Measurements from ENCODE around the gene ZNF584.
"Not testable (repeated sequence)": the region's sequence is repeated elsewhere in the genome, so short reads cannot be mapped to it uniquely, and the experiment has no call there.

Gene ZNF584

GRCh38 chr19:58403920-58404478 lies 4.5 kb upstream of the ZNF584 start:
- in situ Hi-C loops (cut with MboI; ENCODE audit: low sequenced_read_pairs): not testable (repeated sequence)

- in situ Hi-C loops (cut with MboI; ENCODE audit: low sequenced_read_pairs): no loop called here
These were observed 1.4 kb upstream of the ZNF584 start for GRCh38 chr19:58406818-58407657.

- in situ Hi-C loops (cut with MboI; ENCODE audit: low sequenced_read_pairs): no loop called here
These were observed 744 bp upstream of the ZNF584 start for GRCh38 chr19:58407658-58408151.

- in situ Hi-C loops (cut with MboI; ENCODE audit: low sequenced_read_pairs): no loop called here
These were observed 751 bp downstream of the ZNF584 start for GRCh38 chr19:58409010-58409790.

GRCh38 chr19:58416604-58417003 lies 8.2 kb downstream of the ZNF584 start:
- in situ Hi-C loops (cut with MboI; ENCODE audit: low sequenced_read_pairs): no loop called here

GRCh38 chr19:58417071-58417470 lies 8.6 kb downstream of the ZNF584 start:
- in situ Hi-C loops (cut with MboI; ENCODE audit: low sequenced_read_pairs): no loop called here

- in situ Hi-C loops (cut with MboI; ENCODE audit: low sequenced_read_pairs): no loop called here
These were observed 20.2 kb downstream of the ZNF584 start for GRCh38 chr19:58428617-58429016.

GRCh38 chr19:58429745-58430144 lies 21.3 kb downstream of the ZNF584 start:
- in situ Hi-C loops (cut with MboI; ENCODE audit: low sequenced_read_pairs): no loop called here

GRCh38 chr19:58434217-58434616 lies 25.8 kb downstream of the ZNF584 start:
- in situ Hi-C loops (cut with MboI; ENCODE audit: low sequenced_read_pairs): no loop called here

GRCh38 chr19:58439576-58440554 lies 31.4 kb downstream of the ZNF584 start, which contains the start of gene ZNF132:
Gene ZNF132, minus strand, starts transcription at chr19:58440153. Its CDS starts 332 bp downstream, at chr19:58439821.
- in situ Hi-C loops (cut with MboI; ENCODE audit: low sequenced_read_pairs): no loop called here

- in situ Hi-C loops (cut with MboI; ENCODE audit: low sequenced_read_pairs): no loop called here
These were observed 32.1 kb downstream of the ZNF584 start for GRCh38 chr19:58440556-58440955.

GRCh38 chr19:58442986-58443385 lies 34.5 kb downstream of the ZNF584 start:
- in situ Hi-C loops (cut with MboI; ENCODE audit: low sequenced_read_pairs): not testable (repeated sequence)

GRCh38 chr19:58448860-58449259 lies 40.4 kb downstream of the ZNF584 start:
- in situ Hi-C loops (cut with MboI; ENCODE audit: low sequenced_read_pairs): not testable (repeated sequence)

- in situ Hi-C loops (cut with MboI; ENCODE audit: low sequenced_read_pairs): not testable (repeated sequence)
These were observed 41.5 kb downstream of the ZNF584 start for GRCh38 chr19:58449980-58450379.

- in situ Hi-C loops (cut with MboI; ENCODE audit: low sequenced_read_pairs): no loop called here
These were observed 42.5 kb downstream of the ZNF584 start for GRCh38 chr19:58450856-58451357.

GRCh38 chr19:58451358-58452101 lies 43.1 kb downstream of the ZNF584 start, which contains the start of gene ZNF324B:
Gene ZNF324B, plus strand, starts transcription at chr19:58451622. Its CDS starts 2,080 bp downstream, at chr19:58453702.
- in situ Hi-C loops (cut with MboI; ENCODE audit: low sequenced_read_pairs): no loop called here

GRCh38 chr19:58453743-58454142 lies 45.3 kb downstream of the ZNF584 start:
- in situ Hi-C loops (cut with MboI; ENCODE audit: low sequenced_read_pairs): no loop called here

GRCh38 chr19:58455306-58455705 lies 46.9 kb downstream of the ZNF584 start:
- in situ Hi-C loops (cut with MboI; ENCODE audit: low sequenced_read_pairs): no loop called here

- in situ Hi-C loops (cut with MboI; ENCODE audit: low sequenced_read_pairs): no loop called here
These were observed 47.7 kb downstream of the ZNF584 start for GRCh38 chr19:58456111-58456510.
